Fibroblast of mammary gland (primary cell): ENCODE measurements around the gene CRTC1.
A peak's percentile ranks its signal among the peaks of the same experiment; 100 is the strongest.

Source experiments
- DNase-seq: peaks from one replicate; pipeline ENCODE4 v3.0.0-alpha.2; 2010; ENCODE audit warnings: low read depth
- H3K4me3 ChIP-seq: 2 replicates; pipeline ENCODE4 v1.5.1; 2011; ENCODE audit warnings: low read depth, mild to moderate bottlenecking, low read length, moderate library complexity; ENCODE audit not compliant: control insufficient read depth
- TF ChIP-seq, protein P1 (sequence below): conservative IDR thresholded peaks from 2 replicates; pipeline ENCODE4 v1.5.1; 2011; ENCODE audit warnings: low read depth, low read length, inconsistent platforms; ENCODE audit not compliant: control insufficient read depth, insufficient read depth

CRTC1 gene

DNA sequence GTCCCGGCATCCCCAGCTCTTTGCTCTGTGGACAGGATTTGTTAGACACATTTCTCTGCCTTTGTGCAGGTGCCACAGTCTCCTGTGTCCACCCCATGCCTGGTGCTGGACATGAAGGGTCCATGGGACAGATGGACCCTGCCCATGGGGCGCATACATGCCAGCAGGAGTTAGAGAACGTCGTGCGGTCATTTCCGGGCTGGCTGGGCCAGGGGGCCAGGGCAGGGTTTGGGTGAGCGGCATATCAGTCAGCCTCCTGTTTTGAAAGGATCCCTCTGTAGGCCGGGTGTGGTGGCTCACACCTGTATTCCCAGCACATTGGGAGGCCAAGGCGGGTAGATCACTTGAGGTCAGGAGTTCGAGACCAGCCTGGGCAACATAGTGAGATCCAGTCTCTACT lies 35.7 kb upstream of the CRTC1 start:
- no peak for DNase-seq
- TF ChIP-seq, protein P1, sequence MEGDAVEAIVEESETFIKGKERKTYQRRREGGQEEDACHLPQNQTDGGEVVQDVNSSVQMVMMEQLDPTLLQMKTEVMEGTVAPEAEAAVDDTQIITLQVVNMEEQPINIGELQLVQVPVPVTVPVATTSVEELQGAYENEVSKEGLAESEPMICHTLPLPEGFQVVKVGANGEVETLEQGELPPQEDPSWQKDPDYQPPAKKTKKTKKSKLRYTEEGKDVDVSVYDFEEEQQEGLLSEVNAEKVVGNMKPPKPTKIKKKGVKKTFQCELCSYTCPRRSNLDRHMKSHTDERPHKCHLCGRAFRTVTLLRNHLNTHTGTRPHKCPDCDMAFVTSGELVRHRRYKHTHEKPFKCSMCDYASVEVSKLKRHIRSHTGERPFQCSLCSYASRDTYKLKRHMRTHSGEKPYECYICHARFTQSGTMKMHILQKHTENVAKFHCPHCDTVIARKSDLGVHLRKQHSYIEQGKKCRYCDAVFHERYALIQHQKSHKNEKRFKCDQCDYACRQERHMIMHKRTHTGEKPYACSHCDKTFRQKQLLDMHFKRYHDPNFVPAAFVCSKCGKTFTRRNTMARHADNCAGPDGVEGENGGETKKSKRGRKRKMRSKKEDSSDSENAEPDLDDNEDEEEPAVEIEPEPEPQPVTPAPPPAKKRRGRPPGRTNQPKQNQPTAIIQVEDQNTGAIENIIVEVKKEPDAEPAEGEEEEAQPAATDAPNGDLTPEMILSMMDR, result no peak
- H3K4me3 ChIP-seq, result no peak overlapping the region

DNA sequence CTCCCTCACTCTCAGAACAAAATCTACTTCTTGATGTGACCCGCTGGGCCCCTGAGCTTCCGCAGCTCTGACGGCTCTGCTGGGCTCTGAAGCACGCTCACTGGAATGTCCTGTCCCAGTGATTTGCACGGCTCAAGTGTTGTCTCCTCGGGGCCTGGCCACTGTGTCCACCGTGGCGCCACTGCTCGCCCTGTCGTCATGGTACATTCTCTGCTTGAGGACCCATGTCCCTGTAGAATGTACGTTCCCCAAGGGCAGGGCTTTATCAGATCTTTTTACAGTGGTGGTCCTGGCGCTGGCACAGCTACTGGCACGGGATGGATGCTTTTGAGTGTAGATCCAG lies 34.5 kb upstream of the CRTC1 start:
- H3K4me3 ChIP-seq, result no peak overlapping the region
- DNase-seq, result no peak
- TF ChIP-seq, protein P1, result no peak

- H3K4me3 ChIP-seq, result no peak overlapping the region
- TF ChIP-seq, protein P1, result no peak
- DNase-seq, result peak; percentile 30
These were observed 34.0 kb upstream of the CRTC1 start for GRCh38 chr19:18649371-18650020.

DNA sequence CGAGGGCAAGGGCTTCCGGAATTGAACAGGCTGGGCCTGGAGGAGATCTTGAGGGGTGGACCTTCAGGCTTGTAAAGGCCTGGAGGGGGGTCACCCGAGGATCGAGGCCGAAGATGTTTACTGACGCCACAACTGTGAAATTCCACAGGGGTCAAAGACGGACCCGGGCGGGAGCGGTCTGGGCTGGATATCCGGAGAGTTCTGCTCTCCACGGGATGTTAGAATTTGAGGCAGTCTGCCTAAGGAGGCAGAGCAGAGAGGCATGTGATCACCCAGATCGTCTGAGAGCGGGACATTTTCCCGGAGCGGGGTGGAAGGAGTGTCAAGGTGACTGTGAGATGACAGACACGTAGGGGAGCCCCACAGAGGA lies 33.5 kb upstream of the CRTC1 start:
- TF ChIP-seq, protein P1, result no peak
- DNase-seq, result peak; percentile 50
- H3K4me3 ChIP-seq, result no peak overlapping the region

DNA sequence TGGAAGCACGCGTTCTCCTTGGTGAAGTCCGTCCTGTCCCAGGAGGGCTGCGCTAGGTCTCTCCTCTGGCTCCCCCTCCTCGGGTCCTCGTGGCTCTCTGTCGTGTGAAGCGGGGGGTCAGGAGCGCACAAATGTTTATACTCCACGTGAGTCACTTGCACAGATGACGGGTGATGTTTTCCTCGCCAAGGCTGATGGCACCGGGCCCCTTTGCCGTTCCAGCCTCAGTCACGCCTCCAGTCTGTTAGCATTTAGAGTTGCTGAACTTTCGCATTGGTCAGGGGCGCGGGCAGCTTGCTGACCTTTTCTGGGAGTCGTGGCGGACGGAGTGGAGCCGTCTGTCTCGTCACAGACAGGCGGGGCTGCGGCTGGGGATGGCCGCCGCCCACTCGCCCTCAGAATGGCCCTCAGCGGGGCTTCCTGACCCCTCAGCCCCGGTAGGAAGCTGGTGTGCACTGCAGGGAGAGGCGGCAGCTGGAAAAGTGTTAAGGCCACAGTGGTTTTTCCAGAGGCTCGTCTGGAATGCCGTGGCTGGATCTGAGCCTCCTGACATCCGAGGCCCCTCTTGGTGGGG lies 32.9 kb upstream of the CRTC1 start:
- TF ChIP-seq, protein P1, result no peak
- no peak overlapping the region for H3K4me3 ChIP-seq
- peak; percentile 84 for DNase-seq

- TF ChIP-seq, protein P1, result no peak
- no peak overlapping the region for H3K4me3 ChIP-seq
- no peak for DNase-seq
These were observed 32.2 kb upstream of the CRTC1 start for GRCh38 chr19:18651300-18651699.
